OCI-LY3 (cell line): ENCODE data around the gene IRX5.

ENCODE experiments used
- H2AFZ ChIP-seq: fragments of 200-600, 300-600 bp; shearing (Covaris generic); 2 replicates; pipeline ENCODE4 v1.6.0; 2014; ENCODE audit warnings: antibody characterized with exemption, low read depth, low read length
- H3K27ac ChIP-seq: fragments of 200-600, 300-600 bp; sonication (generic); 2 replicates; pipeline ENCODE4 v1.5.1; 2014; ENCODE audit warnings: mild to moderate bottlenecking, low read length, moderate library complexity, mixed read lengths
- H3K27me3 ChIP-seq: fragments of 200-600, 300-600 bp; sonication (generic); 2 replicates; pipeline ENCODE4 v1.6.1; 2014; ENCODE audit warnings: low read depth, low read length, mixed read lengths
- H3K36me3 ChIP-seq: fragments of 200-600, 300-600 bp; sonication (generic); replicated peaks from 2 replicates; pipeline ENCODE3; 2014; ENCODE audit warnings: low read depth, low read length, mixed read lengths
- H3K4me1 ChIP-seq: fragments of 300-600, 200-600 bp; sonication (generic); 2 replicates; pipeline ENCODE4 v1.6.1; 2014; ENCODE audit warnings: low read length, mixed read lengths
- H3K4me2 ChIP-seq: fragments of 200-600, 300-600 bp; sonication (generic); 2 replicates; pipeline ENCODE4 v1.6.1; 2014; ENCODE audit warnings: low read length, mixed read lengths
- H3K4me3 ChIP-seq: fragments of 300-600, 200-600 bp; sonication (generic); 2 replicates; pipeline ENCODE4 v1.5.1; 2014; ENCODE audit warnings: antibody characterized with exemption, mild to moderate bottlenecking, low read length, moderate library complexity
- H3K79me2 ChIP-seq: fragments of 300-600, 200-600 bp; shearing (Covaris generic); 2 replicates; pipeline ENCODE4 v1.6.1; 2014; ENCODE audit warnings: mild to moderate bottlenecking, low read length, mixed read lengths
- H3K9ac ChIP-seq: fragments of 300-600, 200-600 bp; shearing (Covaris generic); 2 replicates; pipeline ENCODE4 v1.6.0; 2014; ENCODE audit warnings: mild to moderate bottlenecking, low read length, moderate library complexity
- H3K9me3 ChIP-seq: fragments of 200-600, 300-600 bp; shearing (Covaris generic); 2 replicates; pipeline ENCODE4 v1.6.1; 2014; ENCODE audit warnings: low read length, mixed read lengths; ENCODE audit not compliant: insufficient read depth
- H4K20me1 ChIP-seq: fragments of 200-600, 300-600 bp; sonication (generic); 2 replicates; pipeline ENCODE4 v1.6.1; 2016; ENCODE audit warnings: low read length, mixed read lengths; ENCODE audit not compliant: insufficient read depth
- CTCF ChIP-seq: fragments of 200-600, 300-600 bp; sonication (generic); IDR thresholded peaks from 2 replicates; pipeline ENCODE4 v1.5.1; 2014; ENCODE audit warnings: antibody characterized with exemption, low read length, low read depth
- EZH2phosphoT487 ChIP-seq: fragments of 200-600 bp; shearing (Covaris generic); IDR thresholded peaks from 2 replicates; pipeline ENCODE4 v1.6.1; 2018; ENCODE audit warnings: antibody characterized with exemption, mixed run types, low read depth

Gene IRX5

GRCh38 chr16:54945063-54945462, 14.4 kb downstream of the IRX5 start:
- TF ChIP-seq CTCF (no peak), EZH2phosphoT487 (no peak)
- H3K4me1 ChIP-seq, result no peaks in the 10 kb centered on the region

GRCh38 chr16:54946909-54947308, 16.2 kb downstream of the IRX5 start:
- no peaks in the 10 kb centered on the region for H3K4me1 ChIP-seq
- H4K20me1 ChIP-seq, result no peaks in the 10 kb centered on the region
- no peak overlapping the region for H3K4me2 ChIP-seq
- no peaks in the 10 kb centered on the region for H3K79me2 ChIP-seq
- H3K36me3 ChIP-seq, result no peaks in the 10 kb centered on the region
- H2AFZ ChIP-seq, result no peak overlapping the region
- H3K9ac ChIP-seq, result no peak overlapping the region
- TF ChIP-seq EZH2phosphoT487 (no peak), CTCF (no peak)
- no peak overlapping the region for H3K27ac ChIP-seq
- no peaks in the 10 kb centered on the region for H3K9me3 ChIP-seq
- no peak overlapping the region for H3K4me3 ChIP-seq
- H3K27me3 ChIP-seq, result no peaks in the 10 kb centered on the region

More at GRCh38 chr16:54945063-54945462, 14.4 kb downstream of the IRX5 start:
- Histone ChIP-seq H4K20me1 (no peaks in the 10 kb centered on the region), H3K9me3 (no peaks in the 10 kb centered on the region), H3K4me3 (no peak overlapping the region), H3K9ac (no peak overlapping the region), H3K27me3 (no peaks in the 10 kb centered on the region), H3K36me3 (no peaks in the 10 kb centered on the region), H3K4me2 (no peak overlapping the region), H3K79me2 (no peaks in the 10 kb centered on the region), H3K27ac (no peak overlapping the region), H2AFZ (no peak overlapping the region)

- Histone ChIP-seq H3K27me3 (no peaks in the 10 kb centered on the region), H3K36me3 (no peaks in the 10 kb centered on the region), H3K27ac (no peak overlapping the region), H3K4me3 (no peak overlapping the region), H2AFZ (no peak overlapping the region), H3K4me1 (no peaks in the 10 kb centered on the region), H3K4me2 (no peak overlapping the region), H4K20me1 (no peaks in the 10 kb centered on the region), H3K79me2 (no peaks in the 10 kb centered on the region), H3K9ac (no peak overlapping the region), H3K9me3 (no peaks in the 10 kb centered on the region)
- no peak for TF ChIP-seq CTCF
- no peak for TF ChIP-seq EZH2phosphoT487
These were observed 17.0 kb downstream of the IRX5 start for GRCh38 chr16:54947616-54948015.

GRCh38 chr16:54952195-54952594, 21.5 kb downstream of the IRX5 start:
- no peaks in the 10 kb centered on the region for H3K4me1 ChIP-seq
- no peaks in the 10 kb centered on the region for H4K20me1 ChIP-seq
- no peaks in the 10 kb centered on the region for H3K36me3 ChIP-seq
- no peak for TF ChIP-seq EZH2phosphoT487
- no peak for TF ChIP-seq CTCF
- H3K9ac ChIP-seq, result no peak overlapping the region
- no peak overlapping the region for H3K4me3 ChIP-seq
- no peaks in the 10 kb centered on the region for H3K9me3 ChIP-seq
- H3K79me2 ChIP-seq, result no peaks in the 10 kb centered on the region
- no peak overlapping the region for H2AFZ ChIP-seq
- no peak overlapping the region for H3K27ac ChIP-seq
- no peak overlapping the region for H3K4me2 ChIP-seq
- H3K27me3 ChIP-seq, result no peaks in the 10 kb centered on the region
